Breast epithelium (tissue), 4 donors: ENCODE results near the gene CLECL1. TPM values are rescaled to one million over a fixed set of nuclear protein-coding genes. Genes with fewer than 3 reads are reported as not detected.
"Not testable (repeated sequence)": the region's sequence is repeated elsewhere in the genome, so short reads cannot be mapped to it uniquely, and the experiment has no call there.

ENCODE experiments used
- DNase-seq, 2 donors: peaks; one replicate each; pipeline ENCODE4 v3.0.0-alpha.2; 2019; ENCODE audit warnings: low spot score in 2 of 2
- H3K27ac ChIP-seq, 2 donors: fragments of 200-600 bp; sonication (generic) in 1 of 2; one replicate each; pipeline ENCODE4 v1.5.1; 2016 to 2019; ENCODE audit warnings: mild to moderate bottlenecking in 1 of 2
- H3K27me3 ChIP-seq, 2 donors: fragments of 200-600 bp; sonication (generic) in 1 of 2; one replicate each; pipeline versions ENCODE4 v1.5.1 to v1.6.0; 2017 to 2019; ENCODE audit warnings: control low read depth in 1 of 2, mild to moderate bottlenecking in 1 of 2
- H3K36me3 ChIP-seq: fragments of 200-600 bp; one replicate; pipeline ENCODE4 v1.5.1; 2019
- H3K4me1 ChIP-seq, 2 donors: fragments of 200-600 bp; sonication (generic); one replicate each; pipeline ENCODE4 v1.5.1; 2016 to 2019; ENCODE audit warnings: control low read depth in 1 of 2
- H3K4me3 ChIP-seq, 3 donors: fragments of 200-600 bp; sonication (generic); 1 replicate in 2 of 3; 2 replicates in 1 of 3; pipeline ENCODE4 v1.5.1; 2016 to 2019; ENCODE audit warnings: mild to moderate bottlenecking in 3 of 3, moderate library complexity in 2 of 3
- H3K9me3 ChIP-seq, 2 donors: fragments of 200-600 bp; sonication (generic) in 1 of 2; one replicate each; pipeline ENCODE4 v1.5.1; 2016 to 2019; ENCODE audit warnings: control low read depth in 1 of 2
- POLR2A ChIP-seq: fragments of 450-650 bp; IDR thresholded peaks from one replicate; pipeline ENCODE4 v1.6.1; 2016; ENCODE audit warnings: antibody characterized with exemption, mild to moderate bottlenecking, moderate library complexity
- POLR2AphosphoS5 ChIP-seq, 3 donors: sonication (generic); formaldehyde crosslinking; IDR thresholded peaks; one replicate each; pipeline ENCODE4 v1.6.1; 2017; ENCODE audit warnings: antibody characterized with exemption in 3 of 3
- intact Hi-C: fragments of 100-400 bp; cut with DNase I; formaldehyde crosslinking; loops from one replicate; pipeline ENCODE4 v1.15.1; 2023; ENCODE audit warnings: low total_unique reads
- total RNA-seq, 3 donors: library from RNA; depleted of rRNA; stranded (reverse); fragments of >200 nt; gene quantifications; one replicate each; pipeline ENCODE4 v1.1.0, GENCODE V29; 2016
- TF ChIP-seq, protein P1 (sequence below), 3 donors: fragments of 450-650 bp; IDR thresholded peaks; one replicate each; pipeline ENCODE4 v1.5.1; 2016 to 2017; ENCODE audit warnings: antibody characterized with exemption in 3 of 3, mild to moderate bottlenecking in 3 of 3, moderate library complexity in 3 of 3

Gene CLECL1
- total RNA-seq, 3 donors from 2014 or later = 0.80 to 1.0 TPM; not detected in 1

GRCh38 chr12:9724023-9724422 lies 8.9 kb downstream of the CLECL1 start:
- intact Hi-C loops = no loop called here
- Histone ChIP-seq H3K9me3 (no peaks in the 10 kb centered on the region), H3K27ac (no peak overlapping the region), H3K4me1 (no peaks in the 10 kb centered on the region), H3K36me3 (no peaks in the 10 kb centered on the region), H3K4me3 (no peak overlapping the region), H3K27me3 (no peaks in the 10 kb centered on the region)
- no peak for DNase-seq
- no peak for TF ChIP-seq POLR2AphosphoS5 (IDR thresholded peaks at IDR 0.05)

- intact Hi-C loops = loop anchor here (2.0 kb wide), 1 partner anchor 59 kb away; no protein-coding TSS in a partner anchor
- DNase-seq = no peak
- TF ChIP-seq, protein P1, sequence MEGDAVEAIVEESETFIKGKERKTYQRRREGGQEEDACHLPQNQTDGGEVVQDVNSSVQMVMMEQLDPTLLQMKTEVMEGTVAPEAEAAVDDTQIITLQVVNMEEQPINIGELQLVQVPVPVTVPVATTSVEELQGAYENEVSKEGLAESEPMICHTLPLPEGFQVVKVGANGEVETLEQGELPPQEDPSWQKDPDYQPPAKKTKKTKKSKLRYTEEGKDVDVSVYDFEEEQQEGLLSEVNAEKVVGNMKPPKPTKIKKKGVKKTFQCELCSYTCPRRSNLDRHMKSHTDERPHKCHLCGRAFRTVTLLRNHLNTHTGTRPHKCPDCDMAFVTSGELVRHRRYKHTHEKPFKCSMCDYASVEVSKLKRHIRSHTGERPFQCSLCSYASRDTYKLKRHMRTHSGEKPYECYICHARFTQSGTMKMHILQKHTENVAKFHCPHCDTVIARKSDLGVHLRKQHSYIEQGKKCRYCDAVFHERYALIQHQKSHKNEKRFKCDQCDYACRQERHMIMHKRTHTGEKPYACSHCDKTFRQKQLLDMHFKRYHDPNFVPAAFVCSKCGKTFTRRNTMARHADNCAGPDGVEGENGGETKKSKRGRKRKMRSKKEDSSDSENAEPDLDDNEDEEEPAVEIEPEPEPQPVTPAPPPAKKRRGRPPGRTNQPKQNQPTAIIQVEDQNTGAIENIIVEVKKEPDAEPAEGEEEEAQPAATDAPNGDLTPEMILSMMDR (IDR thresholded peaks at IDR 0.05) = no peak
- TF ChIP-seq POLR2A = no peak
- no peak for TF ChIP-seq POLR2AphosphoS5 (IDR thresholded peaks at IDR 0.05)
- Histone ChIP-seq H3K4me3 (no peak overlapping the region), H3K27ac (no peak overlapping the region), H3K9me3 (no peaks in the 10 kb centered on the region), H3K36me3 (no peaks in the 10 kb centered on the region), H3K27me3 (no peaks in the 10 kb centered on the region), H3K4me1 (no peaks in the 10 kb centered on the region)
Observed at GRCh38 chr12:9721394-9722092, 11.4 kb downstream of the CLECL1 start.

GRCh38 chr12:9719790-9720189 lies 13.1 kb downstream of the CLECL1 start:
- Histone ChIP-seq H3K9me3 (no peaks in the 10 kb centered on the region), H3K27me3 (no peaks in the 10 kb centered on the region), H3K36me3 (no peaks in the 10 kb centered on the region), H3K27ac (no peak overlapping the region), H3K4me3 (no peak overlapping the region), H3K4me1 (no peaks in the 10 kb centered on the region)
- TF ChIP-seq POLR2AphosphoS5 (IDR thresholded peaks at IDR 0.05) = no peak
- TF ChIP-seq, protein P1 (IDR thresholded peaks at IDR 0.05) = no peak
- TF ChIP-seq POLR2A = no peak
- no peak for DNase-seq
- intact Hi-C loops = loop anchor here (10.0 kb wide), 1 partner anchor 85 kb away; no protein-coding TSS in a partner anchor

GRCh38 chr12:9718968-9719367 lies 13.9 kb downstream of the CLECL1 start:
- no peak for DNase-seq
- H3K4me1 ChIP-seq = no peaks in the 10 kb centered on the region
- intact Hi-C loops = loop anchor here (10.0 kb wide), 1 partner anchor 84 kb away; no protein-coding TSS in a partner anchor
- H3K4me3 ChIP-seq = no peak overlapping the region
- TF ChIP-seq POLR2A = no peak
- TF ChIP-seq, protein P1 (IDR thresholded peaks at IDR 0.05) = no peak
- no peak for TF ChIP-seq POLR2AphosphoS5 (IDR thresholded peaks at IDR 0.05)
- H3K27me3 ChIP-seq = no peaks in the 10 kb centered on the region
- no peaks in the 10 kb centered on the region for H3K9me3 ChIP-seq
- H3K36me3 ChIP-seq = no peaks in the 10 kb centered on the region
- H3K27ac ChIP-seq = no peak overlapping the region

DNA sequence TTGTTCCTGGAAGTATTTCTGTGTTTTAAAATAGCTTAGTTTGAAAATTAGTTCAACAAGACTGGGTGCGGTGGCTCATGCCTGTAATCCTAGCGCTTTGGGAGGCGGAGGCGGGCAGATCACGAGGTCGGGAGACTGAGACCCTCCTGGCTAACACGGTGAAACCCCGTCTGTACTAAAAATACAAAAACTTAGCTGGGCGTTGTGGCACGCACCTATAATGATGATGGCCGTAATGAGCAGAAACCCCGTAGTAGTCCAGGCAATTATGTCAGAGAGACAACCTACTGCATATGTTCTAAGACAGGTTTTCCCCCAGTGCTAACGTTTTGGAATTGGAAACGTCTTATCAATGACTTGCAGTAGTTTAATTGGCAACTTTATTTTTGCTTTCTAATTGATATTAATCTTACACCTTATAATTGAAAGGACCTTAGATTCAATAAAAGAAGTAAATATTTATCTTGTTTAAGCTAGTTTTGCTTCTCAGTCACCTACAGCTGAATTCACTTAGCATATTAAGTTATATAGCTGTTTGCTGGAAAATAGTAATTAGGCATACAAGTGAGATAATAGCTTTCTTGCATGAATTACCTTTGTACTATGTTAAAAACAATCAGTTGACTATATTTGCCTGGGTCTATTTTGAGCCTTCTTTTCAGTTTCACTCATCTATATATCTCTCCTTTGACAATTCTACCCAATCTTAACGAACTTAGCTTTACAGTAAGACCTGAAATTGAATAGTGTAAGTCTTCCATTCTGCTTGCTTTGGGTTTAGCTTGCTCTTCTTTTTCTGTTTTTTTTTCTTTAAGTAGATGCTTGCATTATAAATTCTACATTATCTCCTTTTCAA lies 15.6 kb downstream of the CLECL1 start:
- Histone ChIP-seq H3K4me3 (no peak overlapping the region), H3K9me3 (no peaks in the 10 kb centered on the region), H3K27ac (no peak overlapping the region), H3K27me3 (no peaks in the 10 kb centered on the region), H3K36me3 (no peaks in the 10 kb centered on the region), H3K4me1 (no peaks in the 10 kb centered on the region)
- no peak for DNase-seq
- TF ChIP-seq POLR2A (no peak), POLR2AphosphoS5 (IDR thresholded peaks at IDR 0.05) (no peak)
- TF ChIP-seq, protein P1 (IDR thresholded peaks at IDR 0.05) = no peak
- intact Hi-C loops = loop anchor here (10.0 kb wide), 1 partner anchor 82 kb away; no protein-coding TSS in a partner anchor

DNA sequence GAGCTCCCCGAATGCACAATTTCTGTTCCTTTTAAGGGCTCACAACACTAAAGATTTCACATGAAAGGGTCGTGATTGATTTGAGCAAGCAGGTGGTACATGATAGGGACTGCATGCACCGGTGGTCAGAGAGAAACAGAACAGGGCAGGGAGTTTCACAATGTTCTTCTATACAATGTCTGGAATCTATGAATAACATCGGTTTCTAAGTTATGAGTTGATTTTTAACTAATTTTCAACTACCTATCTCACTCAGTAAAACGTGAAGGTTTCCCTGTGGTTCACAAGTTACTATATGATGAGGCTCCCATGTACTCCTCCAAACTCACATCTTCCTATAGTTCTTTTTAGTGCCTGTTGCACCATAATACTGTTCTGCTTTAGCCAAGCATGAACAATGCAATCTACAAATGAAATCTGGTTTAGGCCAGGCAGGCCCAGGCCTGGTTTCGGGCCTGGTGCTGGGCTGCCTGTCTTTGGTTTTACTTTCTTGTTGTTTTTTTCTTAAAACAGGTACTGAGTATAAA lies 19.8 kb downstream of the CLECL1 start:
- not testable (repeated sequence) for DNase-seq

More for the DNA sequence above, 19.8 kb downstream of the CLECL1 start:
- not testable (repeated sequence) for H3K36me3 ChIP-seq, H3K27me3 ChIP-seq, H3K4me1 ChIP-seq, H3K9me3 ChIP-seq, H3K27ac ChIP-seq, H3K4me3 ChIP-seq
- intact Hi-C loops = loop anchor here (10.0 kb wide), 1 partner anchor 78 kb away; no protein-coding TSS in a partner anchor
